Liver (tissue), 9 donors: ENCODE measurements around the gene KCNJ12. TPM values are rescaled to one million over a fixed set of nuclear protein-coding genes. Genes with fewer than 3 reads are reported as not detected.

Experiments used
- DNase-seq: peaks from one replicate; pipeline ENCODE4 v3.0.0-alpha.2; 2017; ENCODE audit warnings: low spot score
- H3K27ac ChIP-seq, 2 donors: one replicate each; pipeline ENCODE4 v1.7.0; 2013; ENCODE audit warnings: inconsistent platforms in 2 of 2, low read length in 2 of 2, control low read depth in 1 of 2, low read depth in 1 of 2, mild to moderate bottlenecking in 1 of 2
- H3K27me3 ChIP-seq, 4 donors: one replicate each; pipeline versions ENCODE4 v1.6.1 to v1.7.0; 2013; ENCODE audit warnings: low read length in 3 of 4, inconsistent platforms in 1 of 4, mild to moderate bottlenecking in 1 of 4, moderate library complexity in 1 of 4; ENCODE audit not compliant: control insufficient read depth in 4 of 4, insufficient read depth in 4 of 4
- H3K36me3 ChIP-seq, 4 donors: one replicate each; pipeline versions ENCODE4 v1.6.1 to v1.7.0; 2013; ENCODE audit warnings: low read length in 3 of 4, mild to moderate bottlenecking in 3 of 4, low read depth in 1 of 4, moderate library complexity in 1 of 4; ENCODE audit not compliant: control insufficient read depth in 4 of 4, insufficient read depth in 3 of 4
- H3K4me1 ChIP-seq, 4 donors: one replicate each; pipeline versions ENCODE4 v1.6.1 to v1.7.0; 2013; ENCODE audit warnings: low read length in 3 of 4, mild to moderate bottlenecking in 3 of 4, moderate library complexity in 1 of 4; ENCODE audit not compliant: control insufficient read depth in 4 of 4, insufficient read depth in 4 of 4
- H3K4me3 ChIP-seq, 3 donors: one replicate each; pipeline versions ENCODE4 v1.6.1 to v1.7.0; 2013; ENCODE audit warnings: low read length in 3 of 3, control low read depth in 1 of 3, low read depth in 1 of 3, mild to moderate bottlenecking in 1 of 3
- H3K9ac ChIP-seq, 2 donors: one replicate each; pipeline ENCODE4 v1.7.0; 2013; ENCODE audit warnings: low read length in 2 of 2, mild to moderate bottlenecking in 2 of 2, moderate library complexity in 2 of 2, control low read depth in 1 of 2, low read depth in 1 of 2
- H3K9me3 ChIP-seq, 4 donors: one replicate each; pipeline versions ENCODE4 v1.6.1 to v1.7.0; 2013; ENCODE audit warnings: low read length in 3 of 4; ENCODE audit not compliant: control insufficient read depth in 4 of 4
- ATF3 ChIP-seq: IDR thresholded peaks from 2 replicates; pipeline ENCODE4 v1.6.1; 2016; ENCODE audit warnings: antibody characterized with exemption
- EGR1 ChIP-seq, 2 donors: IDR thresholded peaks; 2 replicates each; pipeline ENCODE4 v1.6.1; 2016 to 2018; ENCODE audit warnings: antibody characterized with exemption in 2 of 2, low read depth in 2 of 2
- FOXA1 ChIP-seq: IDR thresholded peaks from 2 replicates; pipeline ENCODE4 v1.6.1; 2016; ENCODE audit warnings: antibody characterized with exemption
- FOXA2 ChIP-seq: IDR thresholded peaks from 2 replicates; pipeline ENCODE4 v1.6.1; 2016; ENCODE audit warnings: antibody characterized with exemption
- GABPA ChIP-seq, 2 donors: IDR thresholded peaks in 1 of 2; conservative IDR thresholded peaks in 1 of 2; 2 replicates each; pipeline ENCODE4 v1.6.1; 2016; ENCODE audit warnings: antibody characterized with exemption in 2 of 2, mild to moderate bottlenecking in 1 of 2, moderate library complexity in 1 of 2
- HNF4G ChIP-seq: IDR thresholded peaks from 2 replicates; pipeline ENCODE4 v1.6.1; 2016; ENCODE audit warnings: antibody characterized with exemption
- MAX ChIP-seq: IDR thresholded peaks from 2 replicates; pipeline ENCODE4 v1.6.1; 2016; ENCODE audit warnings: antibody characterized with exemption
- NR2F2 ChIP-seq: IDR thresholded peaks from 2 replicates; pipeline ENCODE4 v1.6.1; 2016; ENCODE audit warnings: antibody characterized with exemption
- RAD21 ChIP-seq, 2 donors: IDR thresholded peaks; 2 replicates each; pipeline ENCODE4 v1.6.1; 2016; ENCODE audit warnings: antibody characterized with exemption in 2 of 2, mild to moderate bottlenecking in 2 of 2
- SP1 ChIP-seq: IDR thresholded peaks from 2 replicates; pipeline ENCODE4 v1.6.1; 2018; ENCODE audit warnings: antibody characterized with exemption, mild to moderate bottlenecking
- TAF1 ChIP-seq: conservative IDR thresholded peaks from 2 replicates; pipeline ENCODE4 v1.6.1; 2016; ENCODE audit warnings: antibody characterized with exemption, mild to moderate bottlenecking
- YY1 ChIP-seq: IDR thresholded peaks from 2 replicates; pipeline ENCODE4 v1.6.1; 2016; ENCODE audit warnings: antibody characterized with exemption, mild to moderate bottlenecking
- ZBTB33 ChIP-seq: IDR thresholded peaks from 2 replicates; pipeline ENCODE4 v1.6.1; 2016; ENCODE audit warnings: antibody characterized with exemption
- WGBS: extraction: QIAGEN DNeasy Blood & Tissue Kit; methylation state at CpG from one replicate; pipeline ENCODE4 v1.1.7; 2013; 5-methylcytosine and 5-hydroxymethylcytosine counted together
- polyA plus RNA-seq, 2 donors: library from polyadenylated mRNA; stranded (reverse) in 1 of 2; unstranded in 1 of 2; fragments of 200-250 nt in 1 of 2; fragments of >200 nt in 1 of 2; fragmentation: Nextera tagmentation in 1 of 2; extraction: Ambion mirVana in 1 of 2; gene quantifications; one replicate each; pipeline versions ENCODE4 v1.2.1 to v1.2.3, GENCODE V29; 2013 to 2015
- total RNA-seq, 2 donors: library from RNA; depleted of rRNA; stranded (reverse); fragments of >200 nt; gene quantifications; one replicate each; pipeline ENCODE4 v1.2.3, GENCODE V29; 2014
- TF ChIP-seq, protein P1 (sequence below): fragments of 150-350 bp; IDR thresholded peaks from 2 replicates; pipeline ENCODE4 v1.5.1; 2017; ENCODE audit warnings: improper control_type of control experiment, low read depth, low read length; ENCODE audit not compliant: missing input control
- TF ChIP-seq, protein P2 (sequence below): IDR thresholded peaks from 2 replicates; pipeline ENCODE4 v1.6.1; 2016; ENCODE audit warnings: antibody characterized with exemption, mild to moderate bottlenecking
- donor health status: healthy.
- donor health status: healthy.
- donor health status: healthy.
- donor health status: healthy.
- donor health status: healthy.

The KCNJ12 gene
- total and polyA plus RNA-seq, 4 donors = 0.25 to 0.67 (median 0.38) TPM

DNA sequence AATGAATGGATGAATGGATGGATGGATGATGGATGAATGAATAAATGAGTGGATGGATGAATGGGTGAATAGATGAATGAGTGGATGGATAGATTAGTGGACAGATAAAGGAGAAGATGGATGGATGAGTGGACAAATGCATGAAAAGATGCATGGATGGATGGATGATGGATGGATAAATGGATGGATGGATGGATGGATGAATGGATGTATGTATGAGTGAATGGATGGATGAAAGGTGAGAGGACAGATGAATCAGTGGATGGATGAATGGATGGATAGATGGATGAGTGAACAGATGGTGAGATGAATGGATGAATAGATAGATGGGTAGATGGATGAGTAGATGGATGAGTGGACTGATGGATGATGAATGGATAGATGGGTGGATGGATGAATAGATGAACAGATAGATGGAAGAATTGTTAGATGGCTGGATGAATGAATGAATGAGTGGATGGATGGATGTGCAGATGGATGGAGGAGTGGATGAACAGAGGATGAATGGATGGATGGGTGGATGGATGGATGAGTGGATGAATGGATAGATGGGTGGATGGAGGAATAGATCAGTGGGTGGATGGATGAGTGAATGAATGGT is 13.7 kb upstream of the KCNJ12 start:
- no peak overlapping the region for H3K27ac ChIP-seq
- H3K9me3 ChIP-seq = no peaks in the 10 kb centered on the region
- no peak overlapping the region for H3K9ac ChIP-seq
- H3K4me1 ChIP-seq = no peaks in the 10 kb centered on the region
- no peak for DNase-seq
- H3K27me3 ChIP-seq = no peaks in the 10 kb centered on the region
- no peak for TF ChIP-seq ATF3
- no peak for TF ChIP-seq MAX
- no peak for TF ChIP-seq HNF4G
- TF ChIP-seq TAF1 = no peak
- TF ChIP-seq RAD21 (IDR thresholded peaks at IDR 0.05) = no peak
- no peak for TF ChIP-seq GABPA (IDR thresholded peaks at IDR 0.05 in 1 of 2, conservative IDR thresholded peaks at IDR 0.05 in 1 of 2)
- TF ChIP-seq, protein P1, sequence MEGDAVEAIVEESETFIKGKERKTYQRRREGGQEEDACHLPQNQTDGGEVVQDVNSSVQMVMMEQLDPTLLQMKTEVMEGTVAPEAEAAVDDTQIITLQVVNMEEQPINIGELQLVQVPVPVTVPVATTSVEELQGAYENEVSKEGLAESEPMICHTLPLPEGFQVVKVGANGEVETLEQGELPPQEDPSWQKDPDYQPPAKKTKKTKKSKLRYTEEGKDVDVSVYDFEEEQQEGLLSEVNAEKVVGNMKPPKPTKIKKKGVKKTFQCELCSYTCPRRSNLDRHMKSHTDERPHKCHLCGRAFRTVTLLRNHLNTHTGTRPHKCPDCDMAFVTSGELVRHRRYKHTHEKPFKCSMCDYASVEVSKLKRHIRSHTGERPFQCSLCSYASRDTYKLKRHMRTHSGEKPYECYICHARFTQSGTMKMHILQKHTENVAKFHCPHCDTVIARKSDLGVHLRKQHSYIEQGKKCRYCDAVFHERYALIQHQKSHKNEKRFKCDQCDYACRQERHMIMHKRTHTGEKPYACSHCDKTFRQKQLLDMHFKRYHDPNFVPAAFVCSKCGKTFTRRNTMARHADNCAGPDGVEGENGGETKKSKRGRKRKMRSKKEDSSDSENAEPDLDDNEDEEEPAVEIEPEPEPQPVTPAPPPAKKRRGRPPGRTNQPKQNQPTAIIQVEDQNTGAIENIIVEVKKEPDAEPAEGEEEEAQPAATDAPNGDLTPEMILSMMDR = no peak
- TF ChIP-seq SP1 = no peak
- no peak for TF ChIP-seq NR2F2
- no peak for TF ChIP-seq EGR1 (IDR thresholded peaks at IDR 0.05; ENCODE audit: low read depth in 2 of 2)
- TF ChIP-seq YY1 = no peak
- TF ChIP-seq FOXA1 = no peak
- H3K36me3 ChIP-seq = no peaks in the 10 kb centered on the region
- no peak overlapping the region for H3K4me3 ChIP-seq

GRCh38 chr17:21363776-21364642 is 12.1 kb upstream of the KCNJ12 start:
- H3K9ac ChIP-seq = no peak overlapping the region
- 90% methylated on average over 9 of the region's 9 CpGs for WGBS
- no peak overlapping the region for H3K4me3 ChIP-seq
- no peak for DNase-seq
- H3K4me1 ChIP-seq = no peaks in the 10 kb centered on the region
- no peaks in the 10 kb centered on the region for H3K27me3 ChIP-seq
- H3K36me3 ChIP-seq = no peaks in the 10 kb centered on the region
- H3K9me3 ChIP-seq = no peaks in the 10 kb centered on the region
- TF ChIP-seq GABPA (IDR thresholded peaks at IDR 0.05 in 1 of 2, conservative IDR thresholded peaks at IDR 0.05 in 1 of 2) = no peak
- no peak for TF ChIP-seq SP1
- TF ChIP-seq FOXA1 = no peak
- no peak for TF ChIP-seq FOXA2
- H3K27ac ChIP-seq = no peak overlapping the region

GRCh38 chr17:21365016-21365415 is 11.1 kb upstream of the KCNJ12 start:
- Histone ChIP-seq H3K9ac (no peak overlapping the region), H3K4me3 (no peak overlapping the region), H3K36me3 (no peaks in the 10 kb centered on the region), H3K27me3 (no peaks in the 10 kb centered on the region), H3K9me3 (no peaks in the 10 kb centered on the region), H3K27ac (no peak overlapping the region), H3K4me1 (no peaks in the 10 kb centered on the region)
- 75% methylated on average over 7 of the region's 7 CpGs for WGBS
- no peak for DNase-seq
- TF ChIP-seq MAX = no peak
- TF ChIP-seq, protein P2, sequence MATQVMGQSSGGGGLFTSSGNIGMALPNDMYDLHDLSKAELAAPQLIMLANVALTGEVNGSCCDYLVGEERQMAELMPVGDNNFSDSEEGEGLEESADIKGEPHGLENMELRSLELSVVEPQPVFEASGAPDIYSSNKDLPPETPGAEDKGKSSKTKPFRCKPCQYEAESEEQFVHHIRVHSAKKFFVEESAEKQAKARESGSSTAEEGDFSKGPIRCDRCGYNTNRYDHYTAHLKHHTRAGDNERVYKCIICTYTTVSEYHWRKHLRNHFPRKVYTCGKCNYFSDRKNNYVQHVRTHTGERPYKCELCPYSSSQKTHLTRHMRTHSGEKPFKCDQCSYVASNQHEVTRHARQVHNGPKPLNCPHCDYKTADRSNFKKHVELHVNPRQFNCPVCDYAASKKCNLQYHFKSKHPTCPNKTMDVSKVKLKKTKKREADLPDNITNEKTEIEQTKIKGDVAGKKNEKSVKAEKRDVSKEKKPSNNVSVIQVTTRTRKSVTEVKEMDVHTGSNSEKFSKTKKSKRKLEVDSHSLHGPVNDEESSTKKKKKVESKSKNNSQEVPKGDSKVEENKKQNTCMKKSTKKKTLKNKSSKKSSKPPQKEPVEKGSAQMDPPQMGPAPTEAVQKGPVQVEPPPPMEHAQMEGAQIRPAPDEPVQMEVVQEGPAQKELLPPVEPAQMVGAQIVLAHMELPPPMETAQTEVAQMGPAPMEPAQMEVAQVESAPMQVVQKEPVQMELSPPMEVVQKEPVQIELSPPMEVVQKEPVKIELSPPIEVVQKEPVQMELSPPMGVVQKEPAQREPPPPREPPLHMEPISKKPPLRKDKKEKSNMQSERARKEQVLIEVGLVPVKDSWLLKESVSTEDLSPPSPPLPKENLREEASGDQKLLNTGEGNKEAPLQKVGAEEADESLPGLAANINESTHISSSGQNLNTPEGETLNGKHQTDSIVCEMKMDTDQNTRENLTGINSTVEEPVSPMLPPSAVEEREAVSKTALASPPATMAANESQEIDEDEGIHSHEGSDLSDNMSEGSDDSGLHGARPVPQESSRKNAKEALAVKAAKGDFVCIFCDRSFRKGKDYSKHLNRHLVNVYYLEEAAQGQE = no peak
- TF ChIP-seq, protein P1 = no peak
- no peak for TF ChIP-seq SP1
- no peak for TF ChIP-seq NR2F2
- TF ChIP-seq EGR1 (IDR thresholded peaks at IDR 0.05; ENCODE audit: low read depth in 2 of 2) = no peak
- TF ChIP-seq ZBTB33 = no peak
